GM18870 (cell line): ENCODE results near the gene PLXDC1.
"Not testable (repeated sequence)": the region's sequence is repeated elsewhere in the genome, so short reads cannot be mapped to it uniquely, and the experiment has no call there.

Experiments
- ATAC-seq: cut with Tn5 transposase; IDR thresholded peaks from one replicate; pipeline ENCODE4 v1.9.1; 2021; ENCODE audit warnings: moderate library complexity; ENCODE audit not compliant: unreplicated experiment

Gene PLXDC1

GRCh38 chr17:39183045-39183444 lies 31.6 kb upstream of the PLXDC1 start:
- no peak for ATAC-seq

- no peak for ATAC-seq
These were observed 29.9 kb upstream of the PLXDC1 start for GRCh38 chr17:39181303-39181702.

GRCh38 chr17:39178536-39178935 lies 27.1 kb upstream of the PLXDC1 start:
- ATAC-seq: no peak

- no peak for ATAC-seq
These were observed 25.8 kb upstream of the PLXDC1 start for GRCh38 chr17:39177256-39177655.

- ATAC-seq: no peak
These were observed 24.3 kb upstream of the PLXDC1 start for GRCh38 chr17:39175695-39176093.

- ATAC-seq: no peak
These were observed 23.7 kb upstream of the PLXDC1 start for GRCh38 chr17:39174920-39175694.

GRCh38 chr17:39173526-39174274 lies 22.3 kb upstream of the PLXDC1 start:
- no peak for ATAC-seq

- no peak for ATAC-seq
These were observed 21.6 kb upstream of the PLXDC1 start for GRCh38 chr17:39173080-39173479.

- ATAC-seq: no peak
These were observed 20.5 kb upstream of the PLXDC1 start for GRCh38 chr17:39171933-39172332.

GRCh38 chr17:39170558-39170957 lies 19.1 kb upstream of the PLXDC1 start:
- no peak for ATAC-seq

GRCh38 chr17:39170109-39170508 lies 18.7 kb upstream of the PLXDC1 start:
- ATAC-seq: no peak

- no peak for ATAC-seq
These were observed 18.1 kb upstream of the PLXDC1 start for GRCh38 chr17:39169518-39169917.

GRCh38 chr17:39169101-39169500 lies 17.7 kb upstream of the PLXDC1 start:
- ATAC-seq: no peak

GRCh38 chr17:39168503-39168902 lies 17.1 kb upstream of the PLXDC1 start:
- not testable (repeated sequence) for ATAC-seq

GRCh38 chr17:39167476-39167875 lies 16.0 kb upstream of the PLXDC1 start:
- ATAC-seq: no peak

GRCh38 chr17:39166437-39167335 lies 15.2 kb upstream of the PLXDC1 start:
- no peak for ATAC-seq

GRCh38 chr17:39165841-39166349 lies 14.5 kb upstream of the PLXDC1 start, which contains the start of gene ARL5C:
TSS of gene ARL5C (minus strand) at chr17:39166161. CDS start at chr17:39165760, 401 bp downstream.
- ATAC-seq: no peak

- ATAC-seq: no peak
These were observed 13.9 kb upstream of the PLXDC1 start for GRCh38 chr17:39165178-39165840.

GRCh38 chr17:39164675-39165143 lies 13.3 kb upstream of the PLXDC1 start:
- no peak for ATAC-seq

GRCh38 chr17:39161962-39162361 lies 10.5 kb upstream of the PLXDC1 start:
- ATAC-seq: no peak
